Vagina (tissue), 2 donors: ENCODE results near the gene ALOXE3.

Source experiments
- CTCF ChIP-seq, 3 experiments: fragments of 450-650 bp in 2 of 3; fragments of 200-600 bp in 1 of 3; sonication (generic) in 1 of 3; IDR thresholded peaks; one replicate each; pipeline ENCODE4 v1.5.1; 2017 to 2019; ENCODE audit warnings: antibody characterized with exemption in 3 of 3, mild to moderate bottlenecking in 2 of 3, moderate library complexity in 2 of 3
- POLR2A ChIP-seq, 2 donors: fragments of 450-650 bp; IDR thresholded peaks; one replicate each; pipeline ENCODE4 v1.6.1; 2017; ENCODE audit warnings: antibody characterized with exemption in 2 of 2, mild to moderate bottlenecking in 2 of 2, moderate library complexity in 2 of 2
- POLR2AphosphoS5 ChIP-seq, 2 donors: sonication (generic); formaldehyde crosslinking; IDR thresholded peaks; one replicate each; pipeline ENCODE4 v1.9.0; 2017; ENCODE audit warnings: antibody characterized with exemption in 2 of 2, mild to moderate bottlenecking in 2 of 2, low read depth in 1 of 2; ENCODE audit not compliant: insufficient read depth in 1 of 2

GRCh38 chr17:8074554-8074953 lies 43.8 kb downstream of the ALOXE3 start:
- TF ChIP-seq CTCF (IDR thresholded peaks at IDR 0.05) (no peak), POLR2A (IDR thresholded peaks at IDR 0.05) (no peak), POLR2AphosphoS5 (IDR thresholded peaks at IDR 0.05; ENCODE audit: insufficient read depth in 1 of 2, low read depth in 1 of 2) (no peak)
